ENCODE measurements around the gene SLC10A2. TPM values are rescaled to one million over a fixed set of nuclear protein-coding genes. Genes with fewer than 3 reads are reported as not detected.

SLC10A2 gene
- total and polyA plus RNA-seq, 2 of the 4 experiments (the other 2 are of a cell fraction), result not detected

- Histone ChIP-seq H2AK5ac (ENCODE audit: low read depth, low read length) (no peak overlapping the region), H2BK120ac (ENCODE audit: low read depth, low read length) (no peak overlapping the region), H4K91ac (ENCODE audit: insufficient read depth, low read depth, low read length) (no peak overlapping the region), H3K4me3 (ENCODE audit: insufficient read depth, low read depth, low read length) (no peak overlapping the region), H3K9me3 (ENCODE audit: control insufficient read depth, insufficient read depth, low read length) (peaks cover 19% of the 10 kb centered on the region), H4K5ac (ENCODE audit: low read depth, low read length) (no peak overlapping the region), H3K27me3 (ENCODE audit: control insufficient read depth, insufficient read depth, low read length) (no peaks in the 10 kb centered on the region), H2BK15ac (ENCODE audit: low read depth, low read length) (no peak overlapping the region), H3K18ac (ENCODE audit: low read depth, low read length) (no peak overlapping the region), H4K8ac (ENCODE audit: low read depth in 2 of 2, low read length in 2 of 2) (no peak overlapping the region), H3K4me1 (ENCODE audit: control insufficient read depth, insufficient read depth, low read length) (no peaks in the 10 kb centered on the region), H2AK9ac (replicated peaks; ENCODE audit: low read depth, low read length, poor library complexity) (no peak overlapping the region), H2BK20ac (ENCODE audit: low read depth, low read length) (no peak overlapping the region), H3K4me2 (ENCODE audit: low read depth, low read length) (no peak overlapping the region), H3K4ac (ENCODE audit: low read depth, low read length) (no peak overlapping the region), H3K14ac (replicated peaks; ENCODE audit: low read depth, low read length) (no peak overlapping the region), H3K27ac (ENCODE audit: insufficient read depth, low read length) (no peak overlapping the region), H3K56ac (ENCODE audit: extremely low read depth, insufficient read depth, low read length) (no peak overlapping the region), H2BK5ac (ENCODE audit: low read depth, low read length, poor library complexity, severe bottlenecking) (no peak overlapping the region), H3K9me1 (ENCODE audit: insufficient read depth, low read length) (no peaks in the 10 kb centered on the region), H3K36me3 (ENCODE audit: control insufficient read depth, insufficient read depth, low read length) (no peaks in the 10 kb centered on the region), H4K20me1 (ENCODE audit: insufficient read depth, low read length) (no peaks in the 10 kb centered on the region), H3K9ac (ENCODE audit: low read depth, low read length) (no peak overlapping the region), H3K23ac (ENCODE audit: low read depth, low read length) (no peak overlapping the region), H2AFZ (replicated peaks; ENCODE audit: low read length, poor library complexity) (no peak overlapping the region), H3K79me1 (ENCODE audit: low read depth in 1 of 2, low read length in 2 of 2) (no peaks in the 10 kb centered on the region)
- TF ChIP-seq USF2 (IDR thresholded peaks at IDR 0.05; ENCODE audit: low read depth, low read length) (no peak), RAD21 (IDR thresholded peaks at IDR 0.05; ENCODE audit: low read length) (no peak), CTCF (conservative IDR thresholded peaks at IDR 0.05; ENCODE audit: low read depth, low read length) (no peak), POLR2A (IDR thresholded peaks at IDR 0.05; ENCODE audit: low read depth, low read length) (no peak), MAFK (IDR thresholded peaks at IDR 0.05; ENCODE audit: low read depth, low read length) (no peak)
- POLR2A ChIA-PET (ENCODE audit: unreplicated experiment), result no interaction called here
- in situ Hi-C loops (cut with MboI; ENCODE audit: low sequenced_read_pairs) (no loop called here), intact Hi-C loops (cut with micrococcal nuclease) (no loop called here), dilution Hi-C loops (cut with HindIII; ENCODE audit: low sequenced_read_pairs, unreplicated experiment) (no loop called here)
- no peak for DNase-seq
- BruUV-seq (replicated peaks), result no TSS peak
- ATAC-seq (ENCODE audit: low read depth), result no peak
- CTCF ChIA-PET, result no interaction called here
These were observed 34.6 kb upstream of the SLC10A2 start for GRCh38 chr13:103100830-103101229.

Measured in IMR-90 (cell line).